ENCODE results near the gene SLC22A23.

Gene SLC22A23

GRCh38 chr6:3444276-3445088 is 12.4 kb downstream of the SLC22A23 start:
- no peak for DNase-seq

GRCh38 chr6:3443221-3443515 is 13.7 kb downstream of the SLC22A23 start:
- DNase-seq: no peak

GRCh38 chr6:3442431-3443220 is 14.2 kb downstream of the SLC22A23 start:
- DNase-seq: no peak

- no peak for DNase-seq
Measured at GRCh38 chr6:3440911-3441310, 15.9 kb downstream of the SLC22A23 start.

- DNase-seq: no peak
Measured at GRCh38 chr6:3439961-3440360, 16.9 kb downstream of the SLC22A23 start.

GRCh38 chr6:3438190-3439167 is 18.4 kb downstream of the SLC22A23 start:
- no peak for DNase-seq

- no peak for DNase-seq
Measured at GRCh38 chr6:3433005-3433404, 23.8 kb downstream of the SLC22A23 start.

GRCh38 chr6:3432416-3432815 is 24.4 kb downstream of the SLC22A23 start:
- DNase-seq: no peak

GRCh38 chr6:3431994-3432393 is 24.9 kb downstream of the SLC22A23 start:
- no peak for DNase-seq

GRCh38 chr6:3429211-3429610 is 27.6 kb downstream of the SLC22A23 start:
- DNase-seq: no peak

GRCh38 chr6:3428700-3429099 is 28.1 kb downstream of the SLC22A23 start:
- no peak for DNase-seq

GRCh38 chr6:3428247-3428646 is 28.6 kb downstream of the SLC22A23 start:
- no peak for DNase-seq

GRCh38 chr6:3427687-3428085 is 29.2 kb downstream of the SLC22A23 start:
- no peak for DNase-seq

- no peak for DNase-seq
Measured at GRCh38 chr6:3426927-3427686, 29.7 kb downstream of the SLC22A23 start.

- DNase-seq: no peak
Measured at GRCh38 chr6:3426091-3426926, 30.5 kb downstream of the SLC22A23 start.

- no peak for DNase-seq
Measured at GRCh38 chr6:3425574-3425973, 31.3 kb downstream of the SLC22A23 start.

- no peak for DNase-seq
Measured at GRCh38 chr6:3424185-3424927, 32.5 kb downstream of the SLC22A23 start.

GRCh38 chr6:3423439-3424184 is 33.2 kb downstream of the SLC22A23 start:
- no peak for DNase-seq

- no peak for DNase-seq
Measured at GRCh38 chr6:3422435-3423070, 34.3 kb downstream of the SLC22A23 start.

Measured in NCI-H1048 (cell line).